IMR-90 (cell line): ENCODE data around the gene CD99. TPM values are rescaled to one million over a fixed set of nuclear protein-coding genes. Genes with fewer than 3 reads are reported as not detected.
A peak's percentile ranks its signal among the peaks of the same experiment; 100 is the strongest.

Experiments used
- ATAC-seq: fragments of 200-7000 bp; cut with Tn5 transposase; 2 replicates; pipeline ENCODE4 v1.9.1; 2020; ENCODE audit warnings: low read depth, mild to moderate bottlenecking, moderate library complexity
- BruUV-seq: library from RNA; stranded (reverse); fragments of 400-500 nt; replicated peaks from 2 replicates; lab custom pipeline; 2021; lab: Mats Ljungman, UMichigan
- CTCF ChIA-PET: fragments of 300-600 bp; formaldehyde crosslinking; extraction: SDS; loops from one replicate; lab custom pipeline; 2021; ENCODE audit warnings: antibody characterized with exemption; lab: Yijun Ruan, JAX
- POLR2A ChIA-PET: fragments of 300-600 bp; sonication (Branson Sonifier 250); formaldehyde crosslinking; loops from one replicate; lab custom pipeline; 2022; ENCODE audit warnings: antibody characterized with exemption; ENCODE audit not compliant: unreplicated experiment; lab: Charles Lee
- DNase-seq: peaks from one replicate; pipeline ENCODE4 v3.0.0; 2013
- H2AFZ ChIP-seq: replicated peaks from 2 replicates; pipeline ENCODE3; 2013; ENCODE audit warnings: low read length, mild to moderate bottlenecking; ENCODE audit not compliant: poor library complexity
- H2AK5ac ChIP-seq: 2 replicates; pipeline ENCODE4 v1.6.1; 2013; ENCODE audit warnings: low read depth, low read length, inconsistent platforms
- H2AK9ac ChIP-seq: replicated peaks from 2 replicates; pipeline ENCODE3; 2013; ENCODE audit warnings: mild to moderate bottlenecking, low read depth, low read length, moderate library complexity; ENCODE audit not compliant: poor library complexity
- H2BK120ac ChIP-seq: 2 replicates; pipeline ENCODE4 v1.6.1; 2013; ENCODE audit warnings: low read depth, low read length, inconsistent platforms
- H2BK15ac ChIP-seq: 3 replicates; pipeline ENCODE4 v1.6.1; 2013; ENCODE audit warnings: low read depth, low read length, inconsistent platforms
- H2BK20ac ChIP-seq: 2 replicates; pipeline ENCODE4 v1.6.1; 2013; ENCODE audit warnings: low read depth, mild to moderate bottlenecking, inconsistent platforms, low read length, moderate library complexity
- H2BK5ac ChIP-seq: 2 replicates; pipeline ENCODE4 v1.6.1; 2013; ENCODE audit warnings: mild to moderate bottlenecking, low read depth, low read length, inconsistent platforms; ENCODE audit not compliant: poor library complexity, severe bottlenecking
- H3K14ac ChIP-seq: replicated peaks from 2 replicates; pipeline ENCODE4 v1.6.1; 2013; ENCODE audit warnings: low read depth, low read length, inconsistent platforms
- H3K18ac ChIP-seq: 2 replicates; pipeline ENCODE4 v1.6.1; 2013; ENCODE audit warnings: low read depth, low read length, control low read depth
- H3K23ac ChIP-seq: 2 replicates; pipeline ENCODE4 v1.6.1; 2013; ENCODE audit warnings: low read depth, low read length, inconsistent platforms
- H3K27ac ChIP-seq: 2 replicates; pipeline ENCODE4 v1.5.1; 2013; ENCODE audit warnings: mild to moderate bottlenecking, control low read depth, low read length; ENCODE audit not compliant: insufficient read depth
- H3K27me3 ChIP-seq: 2 replicates; pipeline ENCODE4 v1.6.1; 2013; ENCODE audit warnings: low read length; ENCODE audit not compliant: control insufficient read depth, insufficient read depth
- H3K36me3 ChIP-seq: 2 replicates; pipeline ENCODE4 v1.6.1; 2013; ENCODE audit warnings: low read length, mixed read lengths; ENCODE audit not compliant: control insufficient read depth, insufficient read depth
- H3K4ac ChIP-seq: 2 replicates; pipeline ENCODE4 v1.6.1; 2013; ENCODE audit warnings: low read depth, low read length, inconsistent platforms
- H3K4me1 ChIP-seq: 2 replicates; pipeline ENCODE4 v1.6.1; 2013; ENCODE audit warnings: low read length, mixed read lengths; ENCODE audit not compliant: control insufficient read depth, insufficient read depth
- H3K4me2 ChIP-seq: 2 replicates; pipeline ENCODE4 v1.6.1; 2013; ENCODE audit warnings: low read depth, mild to moderate bottlenecking, control low read depth, low read length, moderate library complexity
- H3K4me3 ChIP-seq: 2 replicates; pipeline ENCODE4 v1.5.1; 2013; ENCODE audit warnings: low read depth, mild to moderate bottlenecking, control low read depth, low read length, moderate library complexity; ENCODE audit not compliant: insufficient read depth
- H3K56ac ChIP-seq: 2 replicates; pipeline ENCODE4 v1.6.1; 2013; ENCODE audit warnings: low read length, inconsistent platforms; ENCODE audit not compliant: insufficient read depth; ENCODE audit errors: extremely low read depth
- H3K79me1 ChIP-seq, 2 experiments: 2 replicates each; pipeline ENCODE4 v1.6.1; 2013; ENCODE audit warnings: low read length in 2 of 2, inconsistent platforms in 1 of 2, low read depth in 1 of 2
- H3K9ac ChIP-seq: 2 replicates; pipeline ENCODE4 v1.6.1; 2013; ENCODE audit warnings: low read depth, low read length, control low read depth
- H3K9me1 ChIP-seq: 2 replicates; pipeline ENCODE4 v1.6.1; 2013; ENCODE audit warnings: low read length, inconsistent platforms; ENCODE audit not compliant: insufficient read depth
- H3K9me3 ChIP-seq: 2 replicates; pipeline ENCODE4 v1.6.1; 2013; ENCODE audit warnings: low read length; ENCODE audit not compliant: control insufficient read depth, insufficient read depth
- H4K20me1 ChIP-seq: 2 replicates; pipeline ENCODE4 v1.6.1; 2013; ENCODE audit warnings: low read length, inconsistent platforms; ENCODE audit not compliant: insufficient read depth
- H4K5ac ChIP-seq: 2 replicates; pipeline ENCODE4 v1.6.1; 2013; ENCODE audit warnings: mild to moderate bottlenecking, low read depth, low read length, control low read depth
- H4K8ac ChIP-seq, 2 experiments: 2 replicates each; pipeline ENCODE4 v1.6.1; 2013; ENCODE audit warnings: low read depth in 2 of 2, low read length in 2 of 2, control low read depth in 1 of 2, inconsistent platforms in 1 of 2
- H4K91ac ChIP-seq: 2 replicates; pipeline ENCODE4 v1.6.1; 2013; ENCODE audit warnings: low read depth, low read length, inconsistent platforms; ENCODE audit not compliant: insufficient read depth
- CHD1 ChIP-seq: IDR thresholded peaks from 2 replicates; pipeline ENCODE4 v1.6.1; 2012; ENCODE audit warnings: low read depth, low read length, improper control_type of control experiment
- FOS ChIP-seq: fragments of 150-350 bp; IDR thresholded peaks from 2 replicates; pipeline ENCODE4 v1.6.1; 2016; ENCODE audit warnings: low read depth, low read length
- MAZ ChIP-seq: IDR thresholded peaks from 2 replicates; pipeline ENCODE4 v1.6.1; 2012; ENCODE audit warnings: low read depth, mild to moderate bottlenecking, low read length, improper control_type of control experiment, moderate library complexity, borderline replicate concordance
- NFE2L2 ChIP-seq: fragments of 150-350 bp; IDR thresholded peaks from 2 replicates; pipeline ENCODE4 v1.6.1; 2016; ENCODE audit warnings: low read depth, mild to moderate bottlenecking, low read length
- POLR2A ChIP-seq: IDR thresholded peaks from 2 replicates; pipeline ENCODE4 v1.6.1; 2012; ENCODE audit warnings: mild to moderate bottlenecking, low read depth, low read length
- RCOR1 ChIP-seq: IDR thresholded peaks from 2 replicates; pipeline ENCODE4 v1.6.1; 2012; ENCODE audit warnings: mild to moderate bottlenecking, low read length, improper control_type of control experiment; ENCODE audit not compliant: insufficient replicate concordance
- USF2 ChIP-seq: fragments of 150-350 bp; IDR thresholded peaks from 2 replicates; pipeline ENCODE4 v1.6.1; 2017; ENCODE audit warnings: mild to moderate bottlenecking, antibody characterized with exemption, low read length, low read depth
- WGBS, 2 experiments: methylation state at CpG; one replicate each; pipeline versions ENCODE4 v1.1.5 to v1.1.7; 2013; ENCODE audit warnings: missing lambda C conversion rate in 2 of 2; ENCODE audit not compliant: insufficient read length in 1 of 2; ENCODE audit errors: extremely low coverage in 2 of 2; 5-methylcytosine and 5-hydroxymethylcytosine counted together
- dilution Hi-C: fragments of 300-500 bp; cut with HindIII; formaldehyde crosslinking; loops from one replicate; pipeline ENCODE4 v1.14.3; 2018; ENCODE audit warnings: low sequenced_read_pairs; ENCODE audit not compliant: unreplicated experiment
- in situ Hi-C: fragments of 300-500 bp; cut with MboI; formaldehyde crosslinking; loops from 3 replicates; pipeline ENCODE4 v1.14.3; 2019; ENCODE audit warnings: low sequenced_read_pairs, inconsistent platforms, mixed read lengths
- intact Hi-C: fragments of 100-400 bp; cut with micrococcal nuclease; formaldehyde crosslinking; loops from 2 replicates; pipeline ENCODE4 v1.10.0; 2022
- polyA plus RNA-seq, 3 experiments: library from polyadenylated mRNA; depleted of rRNA; stranded (reverse); fragments of >200 nt; gene quantifications; 2 replicates each; pipeline ENCODE4 v1.2.3, GENCODE V29; 2012; ENCODE audit warnings: low replicate concordance in 1 of 3
- total RNA-seq: library from RNA; depleted of rRNA; stranded (reverse); fragments of >200 nt; gene quantifications from 2 replicates; pipeline ENCODE4 v1.2.3, GENCODE V29; 2012

CD99 gene
- total and polyA plus RNA-seq, 2 of the 4 experiments (the other 2 are of a cell fraction): 102 to 369 TPM

- Histone ChIP-seq H3K4me2 (no peak overlapping the region), H2BK5ac (no peak overlapping the region), H3K79me1 (peaks cover 27 to 84% of the 10 kb centered on the region in 2 experiments), H2BK20ac (no peak overlapping the region), H2AFZ (peak overlapping the region; percentile 5), H3K4me1 (peaks cover 23% of the 10 kb centered on the region), H3K36me3 (peaks cover 11% of the 10 kb centered on the region), H2BK15ac (no peak overlapping the region), H2AK9ac (no peak overlapping the region), H3K4ac (no peak overlapping the region), H4K5ac (no peak overlapping the region), H3K27me3 (no peaks in the 10 kb centered on the region), H3K4me3 (no peak overlapping the region), H3K9me3 (no peaks in the 10 kb centered on the region), H4K20me1 (peaks cover 91% of the 10 kb centered on the region), H3K14ac (no peak overlapping the region), H3K23ac (no peak overlapping the region), H3K56ac (no peak overlapping the region), H4K91ac (no peak overlapping the region), H2AK5ac (peak overlapping the region; percentile 16), H3K18ac (no peak overlapping the region), H2BK120ac (no peak overlapping the region), H3K27ac (no peak overlapping the region), H3K9ac (no peak overlapping the region), H4K8ac (no peak overlapping the region), H3K9me1 (peaks cover 40% of the 10 kb centered on the region)
- DNase-seq: no peak
- dilution Hi-C loops: no loop called here
- 93% methylated on average over 8 of the region's 10 CpGs; no CpG with 5 or more reads in 1 of the 2 experiments for WGBS, 2 experiments
- POLR2A ChIA-PET: no interaction called here
- ATAC-seq: no peak
- TF ChIP-seq USF2: no peak
- no peak for TF ChIP-seq RCOR1
- TF ChIP-seq FOS: no peak
- no peak for TF ChIP-seq MAZ
- no peak for TF ChIP-seq NFE2L2
- TF ChIP-seq POLR2A: no peak
- no peak for TF ChIP-seq CHD1
- intact Hi-C loops: no loop called here
- CTCF ChIA-PET: no interaction called here
- in situ Hi-C loops: no loop called here
- BruUV-seq: no TSS peak
These were observed 17.6 kb downstream of the CD99 start for GRCh38 chrX:2708592-2709188.
